HG02610 (cell line): Measurements from ENCODE around the gene CPNE8.

Source experiments
- ATAC-seq: cut with Tn5 transposase; IDR thresholded peaks from one replicate; pipeline ENCODE4 v1.9.1; 2021; ENCODE audit warnings: mild to moderate bottlenecking, moderate library complexity; ENCODE audit not compliant: unreplicated experiment

Gene CPNE8

DNA sequence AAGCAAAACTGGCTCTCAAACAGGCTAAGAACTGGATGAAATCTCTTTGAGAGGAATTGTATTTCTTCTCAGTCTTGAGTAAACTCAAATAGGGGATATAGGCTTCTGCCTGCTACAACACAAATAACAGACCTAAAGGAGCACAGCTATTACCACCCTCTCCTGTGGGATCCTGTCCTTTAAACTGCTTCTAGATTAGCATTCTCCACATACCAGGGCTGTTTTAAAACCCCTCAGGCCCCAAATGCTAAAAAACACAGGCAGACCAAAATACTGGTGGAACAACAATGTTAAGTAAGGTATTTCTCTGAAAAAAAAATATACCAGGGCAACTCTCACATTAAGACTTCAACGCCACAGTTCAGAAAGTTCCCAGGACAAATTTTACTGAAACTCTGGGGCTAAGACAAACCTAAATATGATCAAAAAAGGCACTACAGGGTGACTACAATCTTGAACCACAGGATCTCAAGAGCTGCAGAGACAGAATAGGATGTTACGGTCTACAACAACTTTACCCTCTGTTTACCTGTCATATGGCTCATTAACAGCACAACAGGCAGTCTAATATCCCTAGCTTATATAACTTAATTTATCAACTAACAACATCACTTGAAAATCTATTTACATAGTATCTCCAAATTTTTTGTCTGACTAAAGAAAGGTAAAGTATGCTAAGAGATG lies 7.2 kb downstream of the CPNE8 start:
- ATAC-seq: no peak

DNA sequence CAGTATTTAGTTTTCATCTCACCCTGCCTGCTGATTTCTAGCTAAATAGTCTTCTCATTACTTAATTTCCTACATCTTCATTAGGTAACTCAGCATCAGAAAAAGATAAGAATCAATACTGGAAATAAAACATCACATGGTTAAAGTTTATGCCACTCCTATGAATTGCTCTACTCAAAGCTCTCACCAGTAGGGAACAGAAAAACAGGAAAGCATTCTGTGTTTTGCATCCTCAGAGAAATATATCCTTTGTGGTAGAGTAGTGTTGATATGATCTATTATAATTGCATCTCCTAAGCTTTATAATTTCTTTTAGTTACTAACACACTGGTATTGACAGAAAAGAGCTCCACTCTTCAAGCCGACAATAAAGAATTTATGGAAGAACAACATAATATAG lies 9.9 kb downstream of the CPNE8 start:
- no peak for ATAC-seq

DNA sequence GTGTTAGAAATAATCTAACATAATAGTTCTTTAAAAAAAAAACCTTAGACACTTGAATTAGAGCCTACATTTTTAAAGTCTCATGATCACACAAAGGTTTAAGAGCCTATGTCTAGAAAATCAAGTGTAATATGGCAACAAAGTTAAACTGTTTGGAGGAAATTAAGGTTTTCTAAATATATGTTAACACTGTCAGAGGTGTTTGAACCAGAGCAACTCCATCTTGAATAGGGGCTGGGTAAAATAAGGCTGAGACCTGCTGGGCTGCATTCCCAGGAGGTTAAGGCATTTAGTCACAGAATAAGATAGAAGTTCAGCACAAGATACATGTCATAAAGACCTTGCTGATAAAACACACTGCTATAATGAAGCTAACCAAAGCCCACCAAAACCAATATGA lies 12.4 kb downstream of the CPNE8 start:
- no peak for ATAC-seq

GRCh38 chr12:38892087-38892786 lies 13.2 kb downstream of the CPNE8 start:
- ATAC-seq: peak; percentile 93

- ATAC-seq: no peak
Measured at GRCh38 chr12:38890102-38890855, 15.1 kb downstream of the CPNE8 start.

GRCh38 chr12:38889297-38889815 lies 16.0 kb downstream of the CPNE8 start:
- no peak for ATAC-seq

- ATAC-seq: no peak
Measured at GRCh38 chr12:38887770-38888169, 17.6 kb downstream of the CPNE8 start.

DNA sequence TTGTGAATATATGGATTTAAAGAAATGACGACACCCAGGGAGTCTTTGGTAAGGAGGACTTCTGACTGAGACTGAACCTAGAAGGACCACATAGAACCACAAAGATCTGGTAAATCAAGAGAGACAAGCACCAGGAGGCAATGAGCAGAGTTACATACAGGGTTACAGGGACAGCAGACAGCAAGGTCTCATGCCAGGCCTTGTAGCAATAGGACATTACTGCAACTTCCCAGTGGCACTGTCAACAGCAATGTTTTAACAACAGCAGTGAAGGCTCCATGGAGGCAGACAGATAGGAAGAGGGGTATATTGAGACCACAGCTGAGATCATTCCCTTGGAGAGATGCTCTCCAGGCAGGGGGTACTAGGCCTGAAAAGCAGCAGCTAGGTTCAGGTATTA lies 18.5 kb downstream of the CPNE8 start:
- ATAC-seq: no peak

DNA sequence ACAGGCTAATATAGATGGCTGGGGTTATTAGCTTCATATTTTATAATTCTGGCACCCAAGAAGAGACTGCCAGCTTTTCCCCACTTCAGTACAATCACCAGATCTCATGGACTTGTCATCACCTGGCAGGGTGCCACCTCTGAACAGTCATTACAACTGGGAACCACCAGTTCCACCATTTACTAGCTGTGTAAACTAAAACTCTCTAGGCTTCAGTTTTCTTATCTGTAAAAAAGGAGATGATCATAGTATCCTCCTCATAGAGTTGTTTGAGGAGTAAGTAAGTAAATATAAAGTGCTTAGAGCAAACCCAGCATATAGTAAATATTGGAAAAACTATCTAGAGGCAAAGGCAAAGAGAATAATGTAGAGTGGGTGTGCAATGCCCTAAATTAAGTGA lies 19.3 kb downstream of the CPNE8 start:
- no peak for ATAC-seq

DNA sequence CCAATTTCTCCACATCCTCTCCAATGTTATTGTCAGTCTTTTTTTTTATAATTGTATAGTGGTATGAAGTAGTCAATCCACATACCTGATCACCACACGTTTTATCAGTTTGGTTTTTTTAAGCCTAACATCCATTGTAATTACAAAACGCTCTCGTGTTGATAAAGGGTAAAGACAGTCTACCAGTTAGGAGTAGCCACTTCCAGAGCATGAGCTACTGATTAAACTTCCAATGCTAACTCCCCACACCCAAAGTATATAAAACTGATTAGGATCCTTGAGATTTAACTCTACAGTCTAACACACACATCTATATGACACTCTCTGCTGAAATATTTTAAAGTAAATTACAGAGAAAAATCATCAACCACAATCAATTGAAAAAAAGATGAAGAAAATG lies 20.7 kb downstream of the CPNE8 start:
- no peak for ATAC-seq

GRCh38 chr12:38883629-38884134 lies 21.7 kb downstream of the CPNE8 start:
- no peak for ATAC-seq

DNA sequence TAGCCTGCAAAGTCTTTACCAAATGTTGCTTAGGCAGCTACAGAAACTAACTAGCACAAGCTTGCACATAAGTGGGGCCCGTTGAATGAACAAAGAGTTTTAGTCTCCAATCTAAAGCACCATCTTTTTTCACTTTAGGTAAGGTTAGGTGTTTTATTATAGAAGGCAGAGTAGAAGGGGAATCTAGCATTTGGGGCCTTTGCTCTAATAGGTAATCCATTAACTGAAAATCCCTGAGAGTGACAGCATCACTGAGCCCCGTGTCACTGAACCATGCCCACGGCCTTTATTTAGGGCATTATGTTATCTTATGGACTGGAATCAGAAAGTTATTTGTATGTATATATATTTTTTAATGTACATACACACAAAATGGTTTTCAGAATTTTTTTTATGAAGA lies 25.1 kb downstream of the CPNE8 start:
- no peak for ATAC-seq

- ATAC-seq: no peak
Measured at GRCh38 chr12:38878986-38879385, 26.4 kb downstream of the CPNE8 start.

GRCh38 chr12:38878333-38878705 lies 27.1 kb downstream of the CPNE8 start:
- ATAC-seq: no peak

GRCh38 chr12:38875586-38876228 lies 29.7 kb downstream of the CPNE8 start:
- ATAC-seq: no peak

DNA sequence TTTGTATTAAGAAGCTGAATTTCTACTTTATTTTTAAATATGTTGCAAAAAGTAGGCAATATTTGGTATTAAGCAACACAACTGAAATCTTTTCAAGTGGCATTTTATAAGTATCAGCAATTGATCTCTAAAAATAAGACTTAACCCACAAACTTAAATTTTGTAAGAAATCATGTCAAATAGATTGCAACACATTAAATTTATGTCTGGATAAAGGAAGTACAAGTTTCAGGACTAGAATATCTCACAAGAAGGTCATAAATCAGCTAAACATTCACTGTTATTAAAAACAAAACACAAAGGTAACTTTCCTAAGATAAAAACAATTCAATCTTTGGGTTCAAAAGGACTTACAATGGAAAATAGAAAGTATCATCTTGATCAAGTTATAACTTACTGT lies 32.8 kb downstream of the CPNE8 start:
- no peak for ATAC-seq

- no peak for ATAC-seq
Measured at GRCh38 chr12:38872156-38872555, 33.2 kb downstream of the CPNE8 start.

- ATAC-seq: no peak
Measured at GRCh38 chr12:38869036-38869435, 36.4 kb downstream of the CPNE8 start.

DNA sequence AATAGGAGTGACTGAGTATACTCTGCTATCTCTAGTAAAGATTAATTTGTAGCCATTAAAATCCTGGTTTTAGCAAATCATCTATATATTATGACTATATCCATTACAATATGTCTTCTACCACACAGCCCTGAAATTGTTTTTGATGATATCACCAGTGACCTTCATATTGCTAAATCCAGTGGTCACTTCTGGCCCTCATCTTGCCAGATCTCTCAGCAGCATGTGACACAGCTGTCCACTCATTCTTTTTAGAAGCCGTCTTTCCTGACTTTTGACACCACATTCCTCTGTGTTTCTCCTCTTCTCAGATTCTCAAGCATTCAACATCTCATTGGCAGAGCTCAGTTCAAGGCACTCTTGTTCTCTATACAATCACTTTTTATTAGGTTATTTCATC lies 54.9 kb downstream of the CPNE8 start:
- no peak for ATAC-seq

DNA sequence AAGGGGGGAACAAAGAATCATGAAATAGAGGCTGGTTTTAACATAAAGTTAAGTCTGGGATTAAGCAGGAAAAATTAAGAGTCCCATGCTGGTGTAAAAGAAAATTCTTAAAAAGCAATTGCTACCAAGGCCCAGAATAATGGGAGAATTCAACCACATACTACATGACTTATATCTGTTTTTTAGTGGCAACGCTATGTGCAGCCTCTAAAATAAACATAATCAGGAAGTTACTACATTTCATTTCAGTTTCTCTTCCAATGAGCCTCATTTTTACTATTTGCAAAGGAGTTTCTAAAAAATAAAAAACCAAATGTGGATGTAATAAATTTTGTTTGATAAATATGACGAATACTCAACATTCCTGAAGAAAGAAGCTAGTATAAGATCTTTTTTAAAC lies 58.1 kb downstream of the CPNE8 start:
- no peak for ATAC-seq

- no peak for ATAC-seq
Measured at GRCh38 chr12:38844267-38844666, 61.1 kb downstream of the CPNE8 start.
